MM.1S (cell line): ENCODE measurements around the gene SLC29A3.

Source experiments
- DNase-seq: peaks from one replicate; pipeline ENCODE4 v3.0.0-alpha.2; 2015
- H2AFZ ChIP-seq: fragments of 300-600 bp; sonication (generic); 2 replicates; pipeline ENCODE4 v1.6.0; 2016; ENCODE audit warnings: antibody characterized with exemption, low read length
- H3F3A ChIP-seq: fragments of 300-600 bp; sonication (generic); 2 replicates; pipeline ENCODE4 v1.6.1; 2016; ENCODE audit warnings: mild to moderate bottlenecking, antibody characterized with exemption, low read length, moderate library complexity, mixed read lengths; ENCODE audit not compliant: insufficient read depth
- H3K27ac ChIP-seq: fragments of 300-600 bp; sonication (generic); 2 replicates; pipeline ENCODE4 v1.5.1; 2016; ENCODE audit warnings: mild to moderate bottlenecking, low read length
- H3K27me3 ChIP-seq: fragments of 300-600 bp; sonication (generic); replicated peaks from 2 replicates; pipeline ENCODE4 v1.6.0; 2016; ENCODE audit warnings: low read length; ENCODE audit not compliant: insufficient read depth
- H3K36me3 ChIP-seq: fragments of 300-600 bp; sonication (generic); replicated peaks from 2 replicates; pipeline ENCODE4 v1.6.1; 2016; ENCODE audit warnings: mild to moderate bottlenecking, low read length, mixed read lengths; ENCODE audit not compliant: insufficient read depth
- H3K4me1 ChIP-seq: fragments of 300-600 bp; sonication (generic); 2 replicates; pipeline ENCODE4 v1.6.1; 2016; ENCODE audit warnings: low read length, mixed read lengths
- H3K4me2 ChIP-seq: fragments of 300-600 bp; sonication (generic); 2 replicates; pipeline ENCODE4 v1.6.0; 2016; ENCODE audit warnings: low read depth, low read length
- H3K4me3 ChIP-seq: fragments of 300-600 bp; sonication (generic); 2 replicates; pipeline ENCODE4 v1.5.1; 2016; ENCODE audit warnings: low read length, mixed read lengths
- H3K79me2 ChIP-seq: fragments of 300-600 bp; sonication (generic); 2 replicates; pipeline ENCODE4 v1.6.1; 2016; ENCODE audit warnings: mixed run types, low read length, mixed read lengths
- H3K9ac ChIP-seq: fragments of 300-600 bp; sonication (generic); 2 replicates; pipeline ENCODE4 v1.6.1; 2016; ENCODE audit warnings: low read length, mixed read lengths
- H3K9me2 ChIP-seq: fragments of 300-600 bp; sonication (generic); replicated peaks from 2 replicates; pipeline ENCODE4 v1.6.1; 2016; ENCODE audit warnings: mild to moderate bottlenecking, low read length, mixed read lengths; ENCODE audit not compliant: insufficient read depth
- H3K9me3 ChIP-seq: fragments of 300-600 bp; sonication (generic); replicated peaks from 2 replicates; pipeline ENCODE4 v1.6.1; 2016; ENCODE audit warnings: mild to moderate bottlenecking, low read length, mixed read lengths; ENCODE audit not compliant: insufficient read depth
- H4K20me1 ChIP-seq: fragments of 300-600 bp; sonication (generic); 2 replicates; pipeline ENCODE4 v1.6.1; 2016; ENCODE audit warnings: mild to moderate bottlenecking, low read length, moderate library complexity, mixed read lengths; ENCODE audit not compliant: insufficient read depth
- CTCF ChIP-seq: fragments of 300-600 bp; sonication (generic); IDR thresholded peaks from 2 replicates; pipeline ENCODE4 v1.5.1; 2016; ENCODE audit warnings: antibody characterized with exemption, low read length, mixed read lengths
- EZH2 ChIP-seq: fragments of 300-600 bp; sonication (generic); optimal IDR thresholded peaks from 2 replicates; pipeline ENCODE3; 2017; ENCODE audit warnings: low read depth, mild to moderate bottlenecking, antibody characterized with exemption, low read length, mixed read lengths
- EZH2phosphoT487 ChIP-seq: fragments of 300-600 bp; sonication (generic); IDR thresholded peaks from 2 replicates; pipeline ENCODE4 v1.6.1; 2018; ENCODE audit warnings: antibody characterized with exemption, low read length

The SLC29A3 gene

GRCh38 chr10:71290806-71291527, 28.1 kb upstream of the SLC29A3 start:
- H3K79me2 ChIP-seq = no peaks in the 10 kb centered on the region
- no peak overlapping the region for H3K4me3 ChIP-seq
- no peaks in the 10 kb centered on the region for H4K20me1 ChIP-seq
- H3K4me2 ChIP-seq = no peak overlapping the region
- no peaks in the 10 kb centered on the region for H3K9me3 ChIP-seq
- no peak overlapping the region for H3K27ac ChIP-seq
- no peaks in the 10 kb centered on the region for H3K4me1 ChIP-seq
- H3K36me3 ChIP-seq = no peaks in the 10 kb centered on the region
- DNase-seq = no peak
- TF ChIP-seq CTCF (no peak), EZH2phosphoT487 (no peak), EZH2 (no peak)
- H2AFZ ChIP-seq = no peak overlapping the region
- no peaks in the 10 kb centered on the region for H3K9me2 ChIP-seq
- no peak overlapping the region for H3K9ac ChIP-seq
- no peaks in the 10 kb centered on the region for H3F3A ChIP-seq
- peaks cover 99% of the 10 kb centered on the region for H3K27me3 ChIP-seq

- H3K36me3 ChIP-seq = no peaks in the 10 kb centered on the region
- H2AFZ ChIP-seq = no peak overlapping the region
- H3K9ac ChIP-seq = no peak overlapping the region
- no peaks in the 10 kb centered on the region for H3K9me2 ChIP-seq
- no peak for DNase-seq
- no peaks in the 10 kb centered on the region for H3K9me3 ChIP-seq
- H3K79me2 ChIP-seq = no peaks in the 10 kb centered on the region
- H3K4me3 ChIP-seq = no peak overlapping the region
- no peaks in the 10 kb centered on the region for H3F3A ChIP-seq
- no peaks in the 10 kb centered on the region for H3K4me1 ChIP-seq
- H3K27ac ChIP-seq = no peak overlapping the region
- H3K4me2 ChIP-seq = no peak overlapping the region
- TF ChIP-seq CTCF = no peak
- TF ChIP-seq EZH2phosphoT487 = no peak
- TF ChIP-seq EZH2 = no peak
- no peaks in the 10 kb centered on the region for H4K20me1 ChIP-seq
- H3K27me3 ChIP-seq = peaks cover 99% of the 10 kb centered on the region
Observed at GRCh38 chr10:71291528-71291900, 27.5 kb upstream of the SLC29A3 start.

GRCh38 chr10:71292624-71293445, 26.2 kb upstream of the SLC29A3 start:
- H3K27me3 ChIP-seq = peaks cover 97% of the 10 kb centered on the region
- H3K4me1 ChIP-seq = no peaks in the 10 kb centered on the region
- H3K9ac ChIP-seq = no peak overlapping the region
- H3K79me2 ChIP-seq = no peaks in the 10 kb centered on the region
- TF ChIP-seq CTCF (no peak), EZH2phosphoT487 (no peak), EZH2 (no peak)
- H3K27ac ChIP-seq = no peak overlapping the region
- DNase-seq = no peak
- no peaks in the 10 kb centered on the region for H3F3A ChIP-seq
- no peaks in the 10 kb centered on the region for H4K20me1 ChIP-seq
- H3K9me2 ChIP-seq = no peaks in the 10 kb centered on the region
- H3K36me3 ChIP-seq = no peaks in the 10 kb centered on the region
- H3K4me2 ChIP-seq = no peak overlapping the region
- no peaks in the 10 kb centered on the region for H3K9me3 ChIP-seq
- no peak overlapping the region for H3K4me3 ChIP-seq
- H2AFZ ChIP-seq = no peak overlapping the region
